Heart right ventricle (tissue), 16 donors: ENCODE measurements around the gene PRDM15. TPM values are rescaled to one million over a fixed set of nuclear protein-coding genes. Genes with fewer than 3 reads are reported as not detected.

Source experiments
- ATAC-seq, 8 donors: fragments of 200-7000 bp; cut with Tn5 transposase; one replicate each; pipeline ENCODE4 v1.9.1; 2020; ENCODE audit warnings: mild to moderate bottlenecking in 8 of 8, moderate library complexity in 8 of 8, moderate number of reproducible peaks in 1 of 8
- DNase-seq, 2 donors: peaks; one replicate each; pipeline ENCODE4 v3.0.0-alpha.2; 2020
- H3K27ac ChIP-seq, 10 donors: fragments of 200-600 bp; sonication (generic) in 2 of 10; one replicate each; pipeline versions ENCODE4 v1.5.0 to v1.8.0; 2020 to 2022; ENCODE audit warnings: mild to moderate bottlenecking in 3 of 10
- H3K27me3 ChIP-seq, 7 donors: fragments of 200-600 bp; one replicate each; pipeline ENCODE4 v1.8.0; 2021 to 2022; ENCODE audit warnings: mild to moderate bottlenecking in 2 of 7
- H3K36me3 ChIP-seq, 9 donors: fragments of 200-600 bp; sonication (generic) in 1 of 9; one replicate each; pipeline versions ENCODE4 v1.5.0 to v1.8.0; 2020 to 2022; ENCODE audit warnings: mild to moderate bottlenecking in 2 of 9
- H3K4me1 ChIP-seq, 9 donors: fragments of 200-600 bp; sonication (generic) in 1 of 9; one replicate each; pipeline versions ENCODE4 v1.5.0 to v1.8.0; 2020 to 2022; ENCODE audit warnings: mild to moderate bottlenecking in 4 of 9
- H3K4me3 ChIP-seq, 10 donors: fragments of 200-600 bp; sonication (generic) in 2 of 10; one replicate each; pipeline versions ENCODE4 v1.5.0 to v1.8.0; 2020 to 2022; ENCODE audit warnings: mild to moderate bottlenecking in 7 of 10, moderate library complexity in 2 of 10
- H3K9me3 ChIP-seq, 11 donors: fragments of 200-600 bp in 10 of 11; sonication (generic) in 2 of 11; one replicate each; pipeline versions ENCODE4 v1.5.0 to v1.8.0; 2013 to 2022; ENCODE audit warnings: mild to moderate bottlenecking in 2 of 11, control low read depth in 1 of 11, moderate library complexity in 1 of 11
- CTCF ChIP-seq, 9 donors: fragments of 200-600 bp; sonication (generic) in 2 of 9; IDR thresholded peaks; one replicate each; pipeline versions ENCODE4 v1.5.0 to v1.8.0; 2021 to 2022; ENCODE audit warnings: antibody characterized with exemption in 9 of 9, mild to moderate bottlenecking in 5 of 9, moderate library complexity in 1 of 9
- WGBS, 2 donors: extraction: QIAGEN DNeasy Blood & Tissue Kit; methylation state at CpG; one replicate each; pipeline ENCODE4 v1.1.7; 2013; ENCODE audit warnings: inconsistent platforms in 1 of 2; 5-methylcytosine and 5-hydroxymethylcytosine counted together
- intact Hi-C, 10 donors: fragments of 100-400 bp; cut with DNase I; formaldehyde crosslinking; loops; one replicate each; pipeline versions ENCODE4 v1.11.1 to v1.14.2; 2022
- polyA plus RNA-seq, 2 donors: library from polyadenylated mRNA; stranded (reverse); fragments of 200-250 nt; gene quantifications; one replicate each; pipeline ENCODE4 v1.2.3, GENCODE V29; 2013
- total RNA-seq, 10 donors: library from RNA; stranded (reverse); fragmentation: NEBNext Ultra II Directional in 3 of 10; extraction: Animal tissue kit (Norgen Biotek cat#: 25700) in 3 of 10; gene quantifications; one replicate each; pipeline versions ENCODE4 v1.2.1 to v1.2.4, GENCODE V29; 2021 to 2023
- donor health status: Arrhythmogenic right ventricular cardiomyopathy.
- donor health status: ischemic (EF 13 %, LVEDD 7.1; RV severe dilation, severe dysfunction).
- donor health status: healthy with polysubstance abuse.
- donor health status: DM: no; HTN: yes; CAD: no.
- donor health status: DM: no; HTN: no; CAD: no.
- donor health status: ischemic (EF 25% LVEDD 6.9; RV normal size, moderate dysfunction).
- donor health status: ischemic (EF 25% LVEDD 5.7; RV mildly dilated, moderate dysfunction).
- donor health status: healthy.
- donor health status: DM: yes; HTN: yes; CAD: no.
- donor health status: Ischemic cardiomyopathy.
- donor health status: ischemic (EF 35%, LVEDD 5.7; RV mildly dilated, moderate dysfunction).
- donor health status: nonischemic (EF 11% LVEDD 7.7; RV severe dilation, severe dysfunction).
- donor health status: DM: yes; HTN: yes; CAD: no.
- donor health status: PGD.
- donor health status: ischemic (EF 29% LVEDD 5.4; RV normal size, mild dysfunction).
- donor health status: nonischemic (EF 23%, LVEDD 6.1; RV moderate dilation, normal function).

Gene PRDM15
- total and polyA plus RNA-seq, 12 donors: 1.0 to 5.8 (median 3.2) TPM

DNA sequence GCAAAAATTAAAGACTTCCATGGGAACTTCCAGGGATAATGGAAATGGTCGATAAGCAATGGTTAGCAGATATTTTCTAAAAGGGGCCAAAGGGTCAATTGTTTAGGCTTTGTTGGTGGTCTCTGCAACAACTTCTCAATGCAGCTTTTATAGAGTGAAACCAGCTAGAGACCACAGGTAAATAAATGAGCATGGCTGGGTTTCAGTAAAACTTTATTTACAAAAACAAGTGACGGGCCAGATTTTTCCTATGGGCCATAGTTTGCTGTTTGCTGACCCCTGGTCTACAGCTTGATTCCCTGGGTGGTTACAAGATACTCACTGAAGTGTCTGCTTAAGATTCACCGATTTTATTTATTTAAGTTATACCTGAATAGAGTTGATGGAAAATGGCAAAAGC is 22.6 kb upstream of the PRDM15 start:
- DNase-seq: no peak
- 96% methylated on average over 3 of the region's 3 CpGs for WGBS, 2 donors
- no peaks in the 10 kb centered on the region for H3K27me3 ChIP-seq
- ATAC-seq: no peak
- H3K4me3 ChIP-seq: no peak overlapping the region
- intact Hi-C loops: no loop called here
- TF ChIP-seq CTCF (IDR thresholded peaks at IDR 0.05): no peak
- peaks cover 0 to 100% (median 11%) of the 10 kb centered on the region in 9 donors for H3K36me3 ChIP-seq
- no peak overlapping the region for H3K27ac ChIP-seq
- H3K9me3 ChIP-seq: no peaks in the 10 kb centered on the region
- no peaks in the 10 kb centered on the region for H3K4me1 ChIP-seq

GRCh38 chr21:41901099-41901498 is 22.0 kb upstream of the PRDM15 start:
- TF ChIP-seq CTCF (IDR thresholded peaks at IDR 0.05): no peak
- H3K9me3 ChIP-seq: no peaks in the 10 kb centered on the region
- no peak overlapping the region for H3K27ac ChIP-seq
- 83 to 86% methylated on average over 12 of the region's 12 CpGs for WGBS, 2 donors
- H3K27me3 ChIP-seq: no peaks in the 10 kb centered on the region
- ATAC-seq (no peak), DNase-seq (no peak)
- no peaks in the 10 kb centered on the region for H3K4me1 ChIP-seq
- intact Hi-C loops: no loop called here
- H3K36me3 ChIP-seq: peaks cover 0 to 96% (median 11%) of the 10 kb centered on the region in 9 donors
- no peak overlapping the region for H3K4me3 ChIP-seq

- DNase-seq (no peak), ATAC-seq (no peak)
- intact Hi-C loops: no loop called here
- Histone ChIP-seq H3K9me3 (no peaks in the 10 kb centered on the region), H3K4me3 (no peak overlapping the region), H3K27me3 (no peaks in the 10 kb centered on the region), H3K36me3 (peaks cover 0 to 96% (median 8%) of the 10 kb centered on the region in 9 donors), H3K27ac (no peak overlapping the region), H3K4me1 (no peaks in the 10 kb centered on the region)
- no peak for TF ChIP-seq CTCF (IDR thresholded peaks at IDR 0.05)
- 93 to 94% methylated on average over 6 of the region's 6 CpGs for WGBS, 2 donors
Measured at GRCh38 chr21:41900401-41900800, 21.3 kb upstream of the PRDM15 start.

GRCh38 chr21:41899426-41900202 is 20.5 kb upstream of the PRDM15 start:
- no peaks in the 10 kb centered on the region for H3K4me1 ChIP-seq
- TF ChIP-seq CTCF (IDR thresholded peaks at IDR 0.05): no peak
- H3K27ac ChIP-seq: no peak overlapping the region
- intact Hi-C loops: no loop called here
- WGBS, 2 donors: 87 to 89% methylated on average over 25 of the region's 25 CpGs
- H3K27me3 ChIP-seq: no peaks in the 10 kb centered on the region
- no peaks in the 10 kb centered on the region for H3K9me3 ChIP-seq
- ATAC-seq (no peak), DNase-seq (no peak)
- H3K36me3 ChIP-seq: peaks cover 0 to 96% (median 5%) of the 10 kb centered on the region in 9 donors
- H3K4me3 ChIP-seq: no peak overlapping the region
